GM12892 (cell line): ENCODE results near the gene CLDN20.

Experiments
- POLR2A ChIP-seq: IDR thresholded peaks from 2 replicates; pipeline ENCODE4 v1.6.1; 2011; ENCODE audit warnings: low read depth, low read length, control low read depth
- POLR2AphosphoS5 ChIP-seq: IDR thresholded peaks from 2 replicates; pipeline ENCODE4 v1.6.1; 2011; ENCODE audit warnings: low read depth, low read length, control low read depth
- TAF1 ChIP-seq: IDR thresholded peaks from 2 replicates; pipeline ENCODE4 v1.6.1; 2011; ENCODE audit warnings: low read depth, mild to moderate bottlenecking, control low read depth, low read length, borderline replicate concordance

GRCh38 chr6:155311086-155311485 is 47.3 kb downstream of the CLDN20 start:
- no peak for TF ChIP-seq POLR2A
- TF ChIP-seq POLR2AphosphoS5: no peak
- TF ChIP-seq TAF1: no peak
